Measurements from ENCODE around the gene TECPR1. TPM values are rescaled to one million over a fixed set of nuclear protein-coding genes. Genes with fewer than 3 reads are reported as not detected.

The TECPR1 gene
- polyA plus RNA-seq, 1 experiment: 3.5 TPM

DNA sequence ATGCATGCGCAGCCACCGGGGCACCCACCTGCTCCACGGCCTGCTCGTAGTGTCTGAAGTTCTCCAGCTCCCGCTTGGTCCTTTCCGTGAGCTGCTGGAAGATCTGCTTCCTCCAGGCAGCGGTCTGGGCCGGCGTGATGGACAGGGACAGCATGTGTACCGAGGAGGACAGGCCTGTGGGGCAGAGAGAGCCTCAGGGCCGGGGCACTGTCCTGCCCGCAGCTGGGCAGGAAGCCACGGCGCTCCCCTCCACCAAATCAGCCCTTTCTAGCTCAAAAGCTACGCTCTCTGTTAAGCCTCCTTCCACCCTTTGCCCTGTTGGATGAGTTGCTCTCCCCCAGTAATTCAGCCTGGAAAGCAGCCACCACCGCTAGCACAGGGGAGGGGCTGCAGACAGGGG lies 19.2 kb downstream of the TECPR1 start:
- Histone ChIP-seq H3K4me3 (ENCODE audit: low read depth, low read length) (no peak overlapping the region), H3K9me3 (ENCODE audit: control insufficient read depth, insufficient read depth, low read length) (no peaks in the 10 kb centered on the region; the same call in 1 of the 2 replicates), H3K27ac (ENCODE audit: low read depth, low read length) (no peak overlapping the region), H3K27me3 (ENCODE audit: control insufficient read depth, insufficient read depth, low read length) (no peaks in the 10 kb centered on the region)
- CTCF ChIA-PET: no interaction called here
- POLR2A ChIA-PET: interaction anchor here (0.6 kb wide), 1 partner anchor 881 kb away, joined by 4 read pairs; no protein-coding TSS in a partner anchor
- no peak for DNase-seq (ENCODE audit: low read depth, low spot score)
- TF ChIP-seq, protein P1, sequence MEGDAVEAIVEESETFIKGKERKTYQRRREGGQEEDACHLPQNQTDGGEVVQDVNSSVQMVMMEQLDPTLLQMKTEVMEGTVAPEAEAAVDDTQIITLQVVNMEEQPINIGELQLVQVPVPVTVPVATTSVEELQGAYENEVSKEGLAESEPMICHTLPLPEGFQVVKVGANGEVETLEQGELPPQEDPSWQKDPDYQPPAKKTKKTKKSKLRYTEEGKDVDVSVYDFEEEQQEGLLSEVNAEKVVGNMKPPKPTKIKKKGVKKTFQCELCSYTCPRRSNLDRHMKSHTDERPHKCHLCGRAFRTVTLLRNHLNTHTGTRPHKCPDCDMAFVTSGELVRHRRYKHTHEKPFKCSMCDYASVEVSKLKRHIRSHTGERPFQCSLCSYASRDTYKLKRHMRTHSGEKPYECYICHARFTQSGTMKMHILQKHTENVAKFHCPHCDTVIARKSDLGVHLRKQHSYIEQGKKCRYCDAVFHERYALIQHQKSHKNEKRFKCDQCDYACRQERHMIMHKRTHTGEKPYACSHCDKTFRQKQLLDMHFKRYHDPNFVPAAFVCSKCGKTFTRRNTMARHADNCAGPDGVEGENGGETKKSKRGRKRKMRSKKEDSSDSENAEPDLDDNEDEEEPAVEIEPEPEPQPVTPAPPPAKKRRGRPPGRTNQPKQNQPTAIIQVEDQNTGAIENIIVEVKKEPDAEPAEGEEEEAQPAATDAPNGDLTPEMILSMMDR (IDR thresholded peaks at IDR 0.05; ENCODE audit: low read depth, low read length): no peak

DNA sequence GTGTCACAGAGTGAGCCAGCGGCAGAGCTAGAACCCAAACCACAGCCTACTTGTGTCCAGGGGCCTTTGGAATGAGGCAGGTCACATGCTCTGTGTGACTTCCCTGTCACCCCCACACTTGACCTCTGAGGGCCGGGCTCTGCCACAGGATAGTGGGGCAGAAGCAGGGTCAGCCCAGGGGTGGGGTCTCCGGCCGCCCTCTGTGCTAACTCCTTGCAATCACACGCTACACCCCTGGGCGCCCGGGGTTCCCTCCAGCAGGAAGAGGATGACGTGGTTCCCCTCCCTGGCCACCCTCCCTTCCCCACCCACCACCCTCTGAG lies 19.8 kb downstream of the TECPR1 start:
- Histone ChIP-seq H3K4me3 (ENCODE audit: low read depth, low read length) (no peak overlapping the region), H3K27ac (ENCODE audit: low read depth, low read length) (no peak overlapping the region), H3K9me3 (ENCODE audit: control insufficient read depth, insufficient read depth, low read length) (no peaks in the 10 kb centered on the region; the same call in 1 of the 2 replicates), H3K27me3 (ENCODE audit: control insufficient read depth, insufficient read depth, low read length) (no peaks in the 10 kb centered on the region)
- TF ChIP-seq, protein P1 (IDR thresholded peaks at IDR 0.05; ENCODE audit: low read depth, low read length): no peak
- no peak for DNase-seq (ENCODE audit: low read depth, low spot score)
- ChIA-PET CTCF (no interaction called here), POLR2A (interaction anchor here (0.6 kb wide), 1 partner anchor 880 kb away, joined by 4 read pairs; no protein-coding TSS in a partner anchor)

DNA sequence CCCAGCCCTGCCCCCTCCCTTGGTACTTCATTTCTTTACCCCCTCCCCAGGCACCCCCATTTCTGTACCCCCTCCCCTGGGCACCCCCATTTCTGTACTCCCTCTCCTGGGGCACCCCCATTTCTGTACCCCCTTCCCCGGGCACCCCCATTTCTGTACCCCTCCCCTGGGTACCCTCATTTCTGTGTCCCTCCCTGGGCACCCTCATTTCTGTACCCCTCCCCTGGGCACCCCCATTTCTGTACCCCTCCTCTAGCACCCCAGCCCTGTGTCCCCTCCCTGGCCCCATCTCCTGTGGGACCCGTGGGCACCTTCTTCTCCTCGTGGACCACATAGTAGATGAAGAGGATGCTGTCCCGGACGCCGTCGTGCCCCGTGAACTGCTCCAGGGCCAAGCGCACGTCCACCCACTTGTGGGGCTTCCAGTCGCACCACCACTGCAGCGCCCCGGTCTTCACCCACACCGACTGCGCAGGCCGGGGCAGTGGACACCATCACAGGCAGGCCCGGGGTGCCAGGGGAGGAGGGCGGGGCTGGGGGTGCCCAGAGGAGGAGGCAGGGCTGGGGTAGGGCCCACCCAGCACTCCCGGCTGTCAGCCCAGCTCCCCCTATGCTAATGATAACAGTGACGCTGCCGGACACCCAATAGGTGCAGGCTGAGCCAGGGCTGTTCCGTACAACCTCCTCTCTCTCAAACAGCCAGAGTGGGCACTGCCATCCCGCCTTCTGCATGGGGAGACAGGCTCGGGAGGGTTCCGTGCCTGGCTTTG lies 20.4 kb downstream of the TECPR1 start:
- H3K4me3 ChIP-seq (ENCODE audit: low read depth, low read length): no peak overlapping the region
- TF ChIP-seq, protein P1 (IDR thresholded peaks at IDR 0.05; ENCODE audit: low read depth, low read length): no peak
- ChIA-PET POLR2A (no interaction called here), CTCF (no interaction called here)
- DNase-seq (ENCODE audit: low read depth, low spot score): no peak
- no peaks in the 10 kb centered on the region; the same call in 1 of the 2 replicates for H3K9me3 ChIP-seq (ENCODE audit: control insufficient read depth, insufficient read depth, low read length)
- no peaks in the 10 kb centered on the region for H3K27me3 ChIP-seq (ENCODE audit: control insufficient read depth, insufficient read depth, low read length)
- H3K27ac ChIP-seq (ENCODE audit: low read depth, low read length): no peak overlapping the region

DNA sequence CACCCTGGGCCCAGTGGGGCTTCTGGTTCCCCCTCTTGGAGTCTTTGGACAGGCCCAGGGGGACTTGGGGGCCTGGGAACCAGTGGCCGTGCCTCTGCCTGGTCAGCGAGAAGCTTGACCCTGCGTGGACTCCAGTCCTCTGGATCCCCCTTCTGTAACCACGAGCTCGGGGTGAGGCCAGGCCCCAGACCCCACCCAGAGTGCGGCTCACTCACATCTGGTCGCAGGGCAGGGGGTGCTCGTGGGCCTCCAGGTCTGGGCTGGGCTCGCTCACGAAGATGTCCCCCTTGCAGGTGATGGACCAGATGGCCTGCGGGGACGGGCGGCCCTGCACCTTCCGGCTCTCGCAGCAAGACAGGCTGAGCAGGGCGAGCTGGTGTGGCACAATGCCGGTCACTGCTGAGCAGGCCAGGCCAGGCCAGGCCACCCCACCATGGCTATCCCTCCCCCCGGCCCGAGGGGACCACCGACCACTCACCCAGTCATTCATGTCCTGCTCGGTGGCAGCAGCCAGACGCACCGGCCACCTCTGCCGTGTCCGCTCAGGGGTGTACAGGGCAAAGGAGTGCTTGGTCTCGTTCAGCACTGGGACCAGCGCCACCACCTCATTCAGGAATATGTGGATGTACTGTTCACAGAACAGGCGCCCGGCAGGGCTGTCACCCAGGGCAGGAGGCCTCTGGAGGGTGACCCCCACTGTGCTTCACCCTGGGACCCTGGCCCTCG lies 21.1 kb downstream of the TECPR1 start:
- ChIA-PET POLR2A (no interaction called here), CTCF (no interaction called here)
- TF ChIP-seq, protein P1 (IDR thresholded peaks at IDR 0.05; ENCODE audit: low read depth, low read length): no peak
- no peak for DNase-seq (ENCODE audit: low read depth, low spot score)
- no peaks in the 10 kb centered on the region; the same call in 1 of the 2 replicates for H3K9me3 ChIP-seq (ENCODE audit: control insufficient read depth, insufficient read depth, low read length)
- no peak overlapping the region for H3K27ac ChIP-seq (ENCODE audit: low read depth, low read length)
- H3K4me3 ChIP-seq (ENCODE audit: low read depth, low read length): no peak overlapping the region
- no peaks in the 10 kb centered on the region for H3K27me3 ChIP-seq (ENCODE audit: control insufficient read depth, insufficient read depth, low read length)

Measured in AG04450 (cell line).